GM13976 (cell line): ENCODE data around the gene GAGE12G.
"Not testable (repeated sequence)": the region's sequence is repeated elsewhere in the genome, so short reads cannot be mapped to it uniquely, and the experiment has no call there.

ENCODE experiments used
- DNase-seq: peaks from one replicate; pipeline ENCODE4 v3.0.0; 2012; ENCODE audit warnings: low spot score
- in situ Hi-C: fragments of 300-500 bp; cut with MboI; formaldehyde crosslinking; loops from one replicate; pipeline ENCODE4 v1.12.0; 2022; ENCODE audit warnings: low sequenced_read_pairs, mixed read lengths, inconsistent platforms; ENCODE audit not compliant: unreplicated experiment
- TF ChIP-seq, protein P1 (sequence below): IDR thresholded peaks from 2 replicates; pipeline ENCODE4 v1.5.1; 2012; ENCODE audit warnings: borderline replicate concordance, mild to moderate bottlenecking; ENCODE audit not compliant: insufficient read depth; ENCODE audit errors: extremely low read depth, missing control alignments, control extremely low read depth

The GAGE12G gene

DNA sequence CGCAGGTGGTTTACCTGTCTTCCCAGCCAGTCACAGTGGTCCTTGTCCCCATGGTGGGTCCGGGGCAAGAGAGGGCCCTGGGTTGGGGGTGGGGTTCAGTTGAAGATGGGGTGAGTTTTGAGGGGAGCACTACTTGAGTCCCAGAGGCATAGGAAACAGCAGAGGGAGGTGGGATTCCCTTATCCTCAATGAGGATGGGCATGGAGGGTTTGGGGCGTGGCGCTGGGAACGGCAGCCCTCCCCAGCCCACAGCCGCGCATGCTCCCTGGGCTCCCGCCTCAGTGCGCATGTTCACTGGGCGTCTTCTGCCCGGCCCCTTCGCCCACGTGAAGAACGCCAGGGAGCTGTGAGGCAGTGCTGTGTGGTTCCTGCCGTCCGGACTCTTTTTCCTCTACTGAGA lies at the start of gene GAGE12G:
GAGE12G (plus strand) TSS at position 301 of the 400 bp plus-strand sequence. CDS start 1,155 bp downstream, outside the sequence.
- in situ Hi-C loops, DNase-seq: not testable (repeated sequence)

DNA sequence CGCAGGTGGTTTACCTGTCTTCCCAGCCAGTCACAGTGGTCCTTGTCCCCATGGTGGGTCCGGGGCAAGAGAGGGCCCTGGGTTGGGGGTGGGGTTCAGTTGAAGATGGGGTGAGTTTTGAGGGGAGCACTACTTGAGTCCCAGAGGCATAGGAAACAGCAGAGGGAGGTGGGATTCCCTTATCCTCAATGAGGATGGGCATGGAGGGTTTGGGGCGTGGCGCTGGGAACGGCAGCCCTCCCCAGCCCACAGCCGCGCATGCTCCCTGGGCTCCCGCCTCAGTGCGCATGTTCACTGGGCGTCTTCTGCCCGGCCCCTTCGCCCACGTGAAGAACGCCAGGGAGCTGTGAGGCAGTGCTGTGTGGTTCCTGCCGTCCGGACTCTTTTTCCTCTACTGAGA lies 38.3 kb upstream of the GAGE12G start, which contains the start of gene GAGE12C:
GAGE12C (plus strand) TSS at position 301 of the 400 bp plus-strand sequence. CDS start 1,155 bp downstream, outside the sequence.
- DNase-seq, in situ Hi-C loops: not testable (repeated sequence)

- DNase-seq, in situ Hi-C loops: not testable (repeated sequence)
Measured at GRCh38 chrX:49541433-49541832, 28.8 kb upstream of the GAGE12G start, which contains the start of gene GAGE12D. GAGE12D (plus strand) TSS chrX:49541733; CDS start chrX:49542888, 1,155 bp downstream.

- in situ Hi-C loops, DNase-seq: not testable (repeated sequence)
Measured at GRCh38 chrX:49550989-49551388, 19.2 kb upstream of the GAGE12G start, which contains the start of gene GAGE12E. GAGE12E (plus strand) TSS chrX:49551289; CDS start chrX:49552444, 1,155 bp downstream.

GRCh38 chrX:49560542-49560941 lies 9.7 kb upstream of the GAGE12G start, which contains the start of gene GAGE12F:
GAGE12F (plus strand) TSS chrX:49560842; CDS start chrX:49561997, 1,155 bp downstream.
- DNase-seq, in situ Hi-C loops: not testable (repeated sequence)

DNA sequence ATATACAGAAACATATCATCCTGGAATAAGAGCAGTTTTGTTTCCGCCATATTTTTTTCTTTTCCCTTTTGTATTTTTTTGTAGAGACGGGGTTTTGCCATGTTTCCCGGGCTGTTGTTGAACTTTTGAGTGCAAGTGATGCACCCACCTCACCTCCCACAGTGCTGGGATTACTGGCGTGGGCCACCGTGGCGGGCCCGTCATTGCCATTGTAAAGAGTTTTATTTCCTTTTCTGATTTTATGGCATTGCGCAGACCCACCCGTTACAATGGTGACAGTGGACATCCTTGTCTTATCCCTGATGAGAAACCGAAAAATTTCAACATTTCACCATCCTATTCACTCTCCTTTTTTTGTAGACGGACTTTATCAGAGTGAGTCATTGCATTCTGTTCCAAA lies 1.5 kb upstream of the GAGE12G start:
- DNase-seq, in situ Hi-C loops: not testable (repeated sequence)

DNA sequence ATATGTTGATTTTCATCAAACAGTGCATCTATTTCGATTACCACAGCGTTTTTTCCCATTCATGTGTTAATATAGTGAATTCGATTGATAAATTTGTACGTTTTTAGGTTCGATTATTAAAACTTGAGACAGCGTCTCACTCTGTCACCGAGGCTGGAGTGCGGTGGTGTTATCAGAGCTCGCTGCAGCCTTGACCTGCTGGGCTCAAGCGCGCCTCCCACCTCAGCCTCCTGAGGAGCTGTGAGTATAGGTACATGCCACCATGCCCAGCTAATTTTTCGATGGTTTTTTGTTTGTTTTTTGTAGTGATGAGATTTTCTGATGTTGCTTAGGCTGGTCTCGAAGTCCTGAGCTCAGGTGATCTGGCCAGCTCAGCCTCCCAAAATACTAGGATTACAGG lies 1.0 kb upstream of the GAGE12G start:
- in situ Hi-C loops, DNase-seq: not testable (repeated sequence)

DNA sequence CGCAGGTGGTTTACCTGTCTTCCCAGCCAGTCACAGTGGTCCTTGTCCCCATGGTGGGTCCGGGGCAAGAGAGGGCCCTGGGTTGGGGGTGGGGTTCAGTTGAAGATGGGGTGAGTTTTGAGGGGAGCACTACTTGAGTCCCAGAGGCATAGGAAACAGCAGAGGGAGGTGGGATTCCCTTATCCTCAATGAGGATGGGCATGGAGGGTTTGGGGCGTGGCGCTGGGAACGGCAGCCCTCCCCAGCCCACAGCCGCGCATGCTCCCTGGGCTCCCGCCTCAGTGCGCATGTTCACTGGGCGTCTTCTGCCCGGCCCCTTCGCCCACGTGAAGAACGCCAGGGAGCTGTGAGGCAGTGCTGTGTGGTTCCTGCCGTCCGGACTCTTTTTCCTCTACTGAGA lies 9.4 kb downstream of the GAGE12G start, which contains the start of gene GAGE12H:
GAGE12H (plus strand) TSS at position 301 of the 400 bp plus-strand sequence. CDS start 1,155 bp downstream, outside the sequence.
- DNase-seq, in situ Hi-C loops: not testable (repeated sequence)

GRCh38 chrX:49589196-49589595 lies 19.0 kb downstream of the GAGE12G start, which contains the start of gene GAGE2A:
GAGE2A (plus strand) TSS chrX:49589496; CDS start chrX:49590651, 1,155 bp downstream.
- DNase-seq, in situ Hi-C loops: not testable (repeated sequence)

DNA sequence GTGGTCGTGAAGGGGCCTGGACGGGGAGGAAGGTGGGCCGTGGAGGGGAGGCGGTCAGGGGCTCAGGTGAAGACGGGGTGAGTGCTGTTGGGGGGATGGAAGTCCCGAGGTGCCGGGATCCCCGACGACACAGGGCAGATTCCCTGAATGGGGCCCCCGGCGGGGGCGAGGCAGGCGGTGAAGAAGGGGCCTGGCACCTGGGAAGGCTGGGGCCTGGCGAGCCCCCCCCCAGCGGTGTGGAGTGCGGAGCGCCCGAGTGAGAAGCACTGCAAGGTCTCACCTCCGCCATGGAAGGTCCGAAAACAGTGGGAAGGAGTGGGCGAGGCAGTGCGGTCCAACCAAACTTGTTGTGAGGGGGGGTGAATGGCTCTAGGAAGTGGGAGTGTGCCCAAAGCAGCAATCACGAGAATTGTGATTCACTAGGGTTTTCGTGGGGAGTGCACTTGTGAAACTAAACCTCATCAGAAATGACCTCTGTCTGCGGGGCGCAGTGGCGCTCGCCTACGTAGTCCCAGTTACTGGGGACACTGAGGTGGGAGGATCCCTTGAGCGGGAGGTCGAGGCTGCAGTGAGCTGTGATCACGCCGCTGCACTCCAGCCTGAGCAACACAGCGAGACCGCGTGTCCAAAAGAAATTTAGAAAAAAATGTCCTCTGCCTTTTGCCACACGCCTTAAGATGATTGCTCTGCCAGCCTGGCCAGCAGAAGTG lies 19.7 kb downstream of the GAGE12G start:
- in situ Hi-C loops, DNase-seq: not testable (repeated sequence)

GRCh38 chrX:49590488-49590887 lies 20.3 kb downstream of the GAGE12G start:
- DNase-seq, in situ Hi-C loops: not testable (repeated sequence)

GRCh38 chrX:49598720-49599119 lies 28.5 kb downstream of the GAGE12G start, which contains the start of gene GAGE1:
GAGE1 (plus strand) TSS chrX:49599020; CDS start chrX:49600175, 1,155 bp downstream.
- in situ Hi-C loops, DNase-seq: not testable (repeated sequence)

DNA sequence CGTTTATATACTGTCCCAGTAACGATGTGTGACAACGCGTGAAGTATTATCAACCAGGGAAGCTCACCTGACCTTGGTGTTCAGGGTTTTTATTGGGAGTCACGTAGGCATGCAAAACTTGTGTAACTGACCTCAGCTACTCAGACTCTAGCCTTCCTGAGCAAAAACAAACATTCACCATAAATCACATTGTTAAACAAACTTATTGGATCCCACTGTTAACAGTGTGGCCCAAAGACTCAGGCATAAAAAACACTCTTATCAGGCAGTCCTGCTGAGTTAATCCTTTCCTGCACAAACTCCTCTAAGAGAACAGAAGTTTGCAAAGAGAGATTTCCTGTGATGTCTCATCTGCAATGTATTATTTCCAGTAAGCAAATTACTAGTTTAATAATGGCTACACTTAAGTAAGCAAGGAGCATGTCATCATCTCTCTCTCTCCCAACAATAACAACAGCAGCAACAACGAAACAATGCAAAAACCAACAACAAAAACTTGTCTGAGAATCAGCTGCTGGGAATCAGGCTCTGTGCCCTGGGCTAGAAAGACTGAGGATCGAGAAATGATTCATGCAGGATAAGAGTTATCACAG lies 40.6 kb downstream of the GAGE12G start:
- TF ChIP-seq, protein P1, sequence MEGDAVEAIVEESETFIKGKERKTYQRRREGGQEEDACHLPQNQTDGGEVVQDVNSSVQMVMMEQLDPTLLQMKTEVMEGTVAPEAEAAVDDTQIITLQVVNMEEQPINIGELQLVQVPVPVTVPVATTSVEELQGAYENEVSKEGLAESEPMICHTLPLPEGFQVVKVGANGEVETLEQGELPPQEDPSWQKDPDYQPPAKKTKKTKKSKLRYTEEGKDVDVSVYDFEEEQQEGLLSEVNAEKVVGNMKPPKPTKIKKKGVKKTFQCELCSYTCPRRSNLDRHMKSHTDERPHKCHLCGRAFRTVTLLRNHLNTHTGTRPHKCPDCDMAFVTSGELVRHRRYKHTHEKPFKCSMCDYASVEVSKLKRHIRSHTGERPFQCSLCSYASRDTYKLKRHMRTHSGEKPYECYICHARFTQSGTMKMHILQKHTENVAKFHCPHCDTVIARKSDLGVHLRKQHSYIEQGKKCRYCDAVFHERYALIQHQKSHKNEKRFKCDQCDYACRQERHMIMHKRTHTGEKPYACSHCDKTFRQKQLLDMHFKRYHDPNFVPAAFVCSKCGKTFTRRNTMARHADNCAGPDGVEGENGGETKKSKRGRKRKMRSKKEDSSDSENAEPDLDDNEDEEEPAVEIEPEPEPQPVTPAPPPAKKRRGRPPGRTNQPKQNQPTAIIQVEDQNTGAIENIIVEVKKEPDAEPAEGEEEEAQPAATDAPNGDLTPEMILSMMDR, result no peak
- in situ Hi-C loops, result no loop called here
- DNase-seq, result no peak
